HG02973 (cell line): ENCODE results near the gene VIM.
"Not testable (repeated sequence)": the region's sequence is repeated elsewhere in the genome, so short reads cannot be mapped to it uniquely, and the experiment has no call there.

Experiments
- ATAC-seq: cut with Tn5 transposase; IDR thresholded peaks from one replicate; pipeline ENCODE4 v1.9.1; 2021; ENCODE audit warnings: moderate library complexity; ENCODE audit not compliant: unreplicated experiment

The VIM gene

DNA sequence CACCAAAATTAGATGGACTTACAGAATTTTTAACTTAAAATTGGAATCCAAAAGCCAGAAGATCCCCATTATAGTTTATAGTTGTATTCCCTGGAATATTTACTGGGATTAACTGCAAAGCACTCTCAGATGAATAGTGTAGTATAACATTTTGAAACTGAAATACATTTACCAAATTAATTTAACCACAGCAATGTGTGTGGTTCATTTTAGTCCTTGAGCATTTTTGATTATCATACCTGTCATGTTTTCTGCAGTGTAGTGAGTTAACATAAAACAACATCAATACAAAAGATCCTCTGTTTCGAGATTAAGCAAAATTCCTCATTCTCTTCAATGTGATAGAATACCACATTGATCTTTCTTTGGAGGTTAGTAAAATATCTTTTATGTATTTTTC, 3.7 kb downstream of the VIM start:
- ATAC-seq: no peak

DNA sequence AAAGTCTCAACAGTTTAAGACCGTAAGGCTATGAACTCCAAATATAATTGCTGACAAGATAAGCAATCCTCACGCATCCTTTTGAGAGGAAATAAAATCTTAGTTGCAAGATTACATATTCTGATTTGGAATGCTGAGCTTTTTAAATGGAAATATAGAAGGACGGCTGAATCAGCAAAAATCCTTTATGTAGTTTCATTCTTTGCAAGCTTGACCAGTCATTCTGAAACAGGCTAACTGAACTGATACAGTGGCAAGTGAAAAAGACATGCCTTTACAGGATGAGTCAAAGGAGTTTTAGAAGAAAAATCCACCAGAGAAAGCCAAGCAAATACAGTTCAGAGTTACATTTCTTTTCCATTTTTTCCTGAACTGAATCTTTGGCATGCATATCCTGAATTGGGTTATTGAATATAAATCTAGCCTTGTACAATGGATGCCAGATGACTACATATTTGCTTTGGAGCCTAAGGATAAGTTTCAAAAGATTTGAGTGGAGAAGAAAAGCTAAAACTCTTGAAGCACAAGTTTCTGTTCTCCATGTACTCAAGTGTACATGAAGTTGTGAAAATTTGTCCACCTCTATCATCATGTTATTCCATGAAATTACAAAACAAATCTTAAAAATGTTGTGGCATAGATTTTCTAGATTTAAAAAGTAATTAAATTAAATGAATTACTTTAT, 4.4 kb downstream of the VIM start:
- ATAC-seq: no peak

DNA sequence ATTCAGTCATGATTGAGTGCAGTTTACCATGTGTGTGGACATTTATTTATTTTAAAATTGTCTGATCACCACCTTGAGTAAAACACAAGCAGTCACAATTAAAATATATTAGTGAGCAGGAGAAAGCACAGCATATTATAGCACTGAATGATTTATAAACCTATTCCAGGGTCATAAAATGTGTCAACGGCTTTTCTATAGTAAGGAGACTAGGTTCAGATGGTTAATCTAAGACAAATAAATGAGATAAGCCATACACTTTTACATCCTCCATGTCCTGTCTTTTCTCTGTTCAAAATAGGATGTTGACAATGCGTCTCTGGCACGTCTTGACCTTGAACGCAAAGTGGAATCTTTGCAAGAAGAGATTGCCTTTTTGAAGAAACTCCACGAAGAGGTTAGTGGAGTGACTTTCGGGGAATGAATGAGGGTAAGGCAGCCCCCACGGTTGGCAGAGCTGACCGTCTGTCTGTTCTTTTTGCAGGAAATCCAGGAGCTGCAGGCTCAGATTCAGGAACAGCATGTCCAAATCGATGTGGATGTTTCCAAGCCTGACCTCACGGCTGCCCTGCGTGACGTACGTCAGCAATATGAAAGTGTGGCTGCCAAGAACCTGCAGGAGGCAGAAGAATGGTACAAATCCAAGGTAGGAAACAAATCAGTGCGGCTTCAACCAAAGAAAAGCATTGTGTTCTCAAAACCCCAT, 5.4 kb downstream of the VIM start:
- ATAC-seq: no peak

DNA sequence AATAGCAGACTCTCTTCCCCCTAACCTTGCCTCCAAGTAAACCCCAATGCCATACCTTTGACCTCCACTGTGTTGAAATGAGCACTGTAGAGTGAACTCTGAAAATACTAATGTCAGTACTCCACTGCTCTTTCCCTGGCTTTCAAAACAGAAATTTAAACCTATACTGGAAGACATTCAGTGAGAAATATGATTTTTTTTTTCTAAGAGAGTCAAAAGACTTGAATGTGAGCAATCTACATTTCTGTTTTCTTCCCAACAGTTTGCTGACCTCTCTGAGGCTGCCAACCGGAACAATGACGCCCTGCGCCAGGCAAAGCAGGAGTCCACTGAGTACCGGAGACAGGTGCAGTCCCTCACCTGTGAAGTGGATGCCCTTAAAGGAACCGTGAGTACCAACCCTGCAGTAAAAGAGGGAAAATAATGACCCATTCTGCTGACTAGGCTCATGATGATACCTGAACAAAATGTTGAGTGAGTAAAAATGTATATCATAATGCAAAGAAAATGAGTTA, 6.4 kb downstream of the VIM start:
- no peak for ATAC-seq

DNA sequence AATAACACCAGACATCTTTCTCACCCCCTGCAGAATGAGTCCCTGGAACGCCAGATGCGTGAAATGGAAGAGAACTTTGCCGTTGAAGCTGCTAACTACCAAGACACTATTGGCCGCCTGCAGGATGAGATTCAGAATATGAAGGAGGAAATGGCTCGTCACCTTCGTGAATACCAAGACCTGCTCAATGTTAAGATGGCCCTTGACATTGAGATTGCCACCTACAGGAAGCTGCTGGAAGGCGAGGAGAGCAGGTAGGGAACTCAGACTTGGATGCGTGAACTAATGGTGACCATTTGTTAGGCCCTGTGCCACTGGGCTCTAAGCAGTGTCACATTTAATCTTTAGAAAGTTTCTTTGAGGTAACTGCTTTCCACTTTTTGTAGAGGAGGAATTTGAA, 7.1 kb downstream of the VIM start:
- no peak for ATAC-seq

DNA sequence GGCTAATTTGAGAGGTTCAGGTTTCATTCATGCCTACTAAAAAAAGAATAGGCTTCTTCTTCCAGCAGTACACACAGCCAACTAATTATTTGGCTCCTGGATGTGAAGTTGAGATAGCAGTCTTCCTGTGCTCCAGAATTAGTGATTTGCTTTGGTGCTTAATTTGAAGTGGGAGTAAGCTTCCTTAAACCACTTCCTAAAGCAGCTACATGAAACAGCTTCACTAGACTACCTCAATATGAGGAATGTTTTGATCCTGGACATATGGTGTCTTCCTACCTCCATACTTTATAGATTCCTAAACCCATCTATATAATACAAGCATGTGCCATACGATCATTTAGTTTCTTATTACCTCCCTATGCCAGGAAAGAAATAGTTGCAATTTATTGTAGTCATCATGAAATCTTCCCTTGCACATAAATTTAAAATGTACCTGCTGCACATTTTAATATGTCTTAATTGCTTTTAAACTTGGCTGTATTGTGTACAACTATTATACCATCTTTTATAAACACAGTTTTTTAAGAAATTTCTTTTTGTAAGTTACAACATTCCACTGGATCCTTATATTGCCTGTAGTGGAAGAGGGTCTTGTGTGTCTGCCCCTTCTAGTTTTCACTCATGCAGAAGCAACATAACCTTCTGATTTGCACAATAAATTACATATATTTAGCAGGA, 8.6 kb downstream of the VIM start:
- ATAC-seq: no peak

DNA sequence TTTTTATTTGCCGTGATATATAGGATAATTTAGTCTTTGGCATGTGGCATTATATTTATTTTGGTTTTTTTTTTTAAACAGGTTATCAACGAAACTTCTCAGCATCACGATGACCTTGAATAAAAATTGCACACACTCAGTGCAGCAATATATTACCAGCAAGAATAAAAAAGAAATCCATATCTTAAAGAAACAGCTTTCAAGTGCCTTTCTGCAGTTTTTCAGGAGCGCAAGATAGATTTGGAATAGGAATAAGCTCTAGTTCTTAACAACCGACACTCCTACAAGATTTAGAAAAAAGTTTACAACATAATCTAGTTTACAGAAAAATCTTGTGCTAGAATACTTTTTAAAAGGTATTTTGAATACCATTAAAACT, 9.1 kb downstream of the VIM start:
- ATAC-seq: no peak

DNA sequence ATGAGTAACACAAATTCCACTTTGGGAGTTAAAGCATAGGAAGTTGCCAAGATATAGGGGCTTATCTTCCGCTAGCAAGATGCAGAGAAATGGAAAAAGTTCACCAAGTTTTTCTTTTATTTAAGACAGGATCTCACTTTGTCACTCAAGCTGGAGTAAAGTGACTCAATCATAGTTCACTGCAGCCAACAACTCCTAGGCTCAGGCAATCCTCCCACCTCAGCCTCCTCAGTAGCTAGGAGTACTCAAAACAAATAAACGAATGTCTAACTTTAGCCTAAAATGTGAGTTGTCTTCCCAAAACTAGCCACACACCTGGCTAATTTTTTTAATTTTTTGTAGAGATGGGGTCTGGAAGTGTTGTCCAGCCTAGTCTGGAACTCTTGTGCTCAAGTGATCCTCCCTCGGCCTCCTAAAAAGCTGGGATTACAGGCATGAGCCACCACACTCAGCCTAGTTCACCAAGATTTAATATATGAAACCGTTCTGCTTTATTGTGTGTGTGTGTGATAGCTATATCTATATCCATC, 9.9 kb downstream of the VIM start:
- no peak for ATAC-seq

DNA sequence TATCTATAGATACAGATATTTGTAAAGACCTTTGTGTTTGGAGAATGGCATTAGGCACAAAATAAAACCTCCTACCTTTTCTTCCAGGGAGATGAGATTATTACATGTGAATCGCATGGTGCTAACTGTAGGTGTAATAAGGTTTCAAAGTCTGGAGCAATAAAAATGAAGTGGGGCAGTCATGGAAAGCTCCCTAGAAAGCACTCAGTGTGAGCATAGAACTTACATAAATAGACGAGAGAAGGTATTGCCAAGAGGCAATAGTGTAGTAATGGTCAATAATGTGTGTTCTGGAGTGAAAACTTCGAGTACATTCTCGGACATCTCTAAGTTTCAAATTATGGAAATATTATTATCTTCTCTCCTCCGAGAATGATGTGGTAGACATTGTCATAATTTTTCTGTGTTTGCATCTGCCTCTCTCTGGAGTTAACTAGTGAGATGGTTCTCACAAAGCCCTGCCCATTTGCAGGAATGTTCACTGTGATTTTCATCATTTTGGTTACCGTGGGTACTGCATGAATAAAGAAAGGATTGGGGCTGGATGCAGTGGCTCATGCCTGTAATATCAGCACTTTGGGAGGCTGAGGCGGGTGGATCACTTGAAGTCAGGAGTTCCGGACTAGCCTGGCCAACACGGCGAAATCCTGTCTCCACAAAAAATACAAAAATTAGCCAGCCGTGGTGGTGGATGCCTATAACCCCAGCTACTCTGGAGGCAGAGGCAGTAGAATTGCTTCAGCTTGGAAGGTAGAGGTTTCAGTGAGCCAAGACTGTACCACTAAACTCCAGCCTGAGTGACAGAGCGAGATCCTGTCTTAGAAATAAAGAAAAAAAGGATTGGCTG, 10.6 kb downstream of the VIM start:
- no peak for ATAC-seq

DNA sequence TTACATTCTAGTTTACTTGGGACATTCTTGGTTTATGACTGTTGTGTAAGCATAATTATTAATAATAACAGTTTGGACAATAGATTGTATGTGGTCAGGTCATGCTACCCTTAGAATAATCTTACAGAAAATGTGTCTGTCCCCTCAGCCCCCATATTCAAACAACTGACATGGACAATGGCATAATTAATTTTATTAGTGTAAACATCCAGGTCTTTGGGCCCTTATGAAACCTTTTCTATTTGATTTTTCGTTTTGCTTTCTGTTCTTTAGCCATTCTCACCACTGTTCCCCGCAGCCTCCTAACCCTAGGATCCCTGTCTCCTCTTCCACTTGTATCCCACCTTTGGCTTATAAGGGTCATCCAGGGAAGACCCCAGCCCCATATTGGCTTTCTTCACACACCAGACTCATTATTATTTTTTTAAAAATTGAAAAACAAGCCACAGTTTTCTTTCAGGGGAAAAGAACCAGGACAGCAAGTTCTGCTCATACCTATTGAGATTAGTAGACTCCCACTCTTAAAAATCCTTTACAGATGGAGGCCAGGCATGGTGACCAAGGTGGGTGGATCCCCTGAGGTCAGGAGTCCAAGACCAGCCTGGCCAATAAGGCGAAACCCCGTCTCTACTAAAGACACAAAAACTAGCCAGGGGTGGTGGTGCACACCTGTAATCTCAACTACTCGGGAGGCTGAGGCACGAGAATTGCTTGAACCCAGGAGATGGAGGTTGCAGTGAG, 11.5 kb downstream of the VIM start:
- ATAC-seq: no peak

DNA sequence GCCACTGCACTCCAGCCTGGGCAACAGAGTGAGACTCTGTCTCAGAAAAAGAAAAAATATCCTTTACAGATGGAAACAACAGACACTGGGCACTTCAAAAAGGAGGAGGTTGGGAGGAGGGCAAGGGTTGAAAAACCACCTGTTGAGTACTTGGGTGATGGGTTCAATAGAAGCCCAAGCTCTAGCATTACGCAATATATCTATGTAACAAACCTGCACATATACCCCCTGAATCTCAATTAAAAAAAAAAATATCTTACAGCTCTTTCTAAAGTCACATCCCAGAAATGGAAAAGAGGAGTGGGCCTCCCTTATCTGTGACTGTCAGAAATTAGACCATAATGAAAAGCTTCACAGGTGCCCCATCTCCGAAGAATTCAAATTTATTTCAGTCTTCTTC, 12.1 kb downstream of the VIM start:
- no peak for ATAC-seq

DNA sequence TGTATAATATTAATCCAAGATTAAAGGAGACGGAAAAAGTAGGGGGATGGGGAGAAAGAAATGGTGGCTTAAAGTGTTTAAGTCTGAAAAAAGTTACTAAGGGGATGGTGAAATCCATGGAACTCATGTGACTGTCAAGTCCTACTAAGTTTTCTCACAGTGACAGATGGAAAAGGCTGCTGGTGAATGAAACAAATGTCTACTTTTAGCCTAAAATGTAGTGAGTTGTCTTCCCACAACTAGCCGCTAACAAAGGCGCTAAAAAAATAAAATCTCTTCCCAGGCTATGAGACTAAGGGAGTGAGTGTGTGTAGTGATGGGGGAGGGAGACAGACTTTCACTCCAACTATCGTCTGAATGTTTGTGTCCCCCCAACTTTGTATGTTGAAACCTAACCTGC, 12.6 kb downstream of the VIM start:
- ATAC-seq: no peak

DNA sequence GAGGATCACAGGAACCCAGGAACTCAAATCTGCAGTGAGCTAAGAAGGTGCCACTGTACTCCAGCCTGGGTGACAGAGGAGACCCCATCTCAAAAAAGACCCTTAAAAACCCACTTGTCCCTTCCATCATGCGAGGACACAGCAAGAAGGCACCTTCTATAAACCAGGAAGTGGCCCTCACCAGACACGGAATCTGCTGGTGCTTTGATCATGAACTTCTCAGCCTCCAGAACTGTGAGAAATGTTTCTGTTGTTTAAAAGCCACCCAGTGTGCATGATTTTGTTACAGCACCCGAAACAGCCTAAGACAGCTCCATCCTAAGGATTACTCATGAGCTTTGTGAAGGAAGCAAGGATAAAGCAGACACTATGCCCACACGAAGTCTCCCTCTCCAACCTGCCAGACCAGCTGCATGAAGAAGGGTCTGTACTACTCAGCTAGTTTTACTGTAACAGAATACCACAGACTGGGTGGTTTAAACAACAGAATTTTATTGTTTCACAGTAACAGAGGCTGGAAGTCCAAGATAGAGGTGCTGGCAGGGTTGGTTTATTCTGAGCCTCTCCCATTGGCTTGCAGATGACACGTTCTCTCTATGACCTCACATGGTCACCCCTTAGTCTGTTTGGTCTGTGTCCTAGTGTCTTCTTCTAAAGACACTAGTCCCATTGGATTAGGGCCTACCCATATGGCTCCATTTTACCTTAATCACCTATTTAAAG, 13.7 kb downstream of the VIM start:
- no peak for ATAC-seq

DNA sequence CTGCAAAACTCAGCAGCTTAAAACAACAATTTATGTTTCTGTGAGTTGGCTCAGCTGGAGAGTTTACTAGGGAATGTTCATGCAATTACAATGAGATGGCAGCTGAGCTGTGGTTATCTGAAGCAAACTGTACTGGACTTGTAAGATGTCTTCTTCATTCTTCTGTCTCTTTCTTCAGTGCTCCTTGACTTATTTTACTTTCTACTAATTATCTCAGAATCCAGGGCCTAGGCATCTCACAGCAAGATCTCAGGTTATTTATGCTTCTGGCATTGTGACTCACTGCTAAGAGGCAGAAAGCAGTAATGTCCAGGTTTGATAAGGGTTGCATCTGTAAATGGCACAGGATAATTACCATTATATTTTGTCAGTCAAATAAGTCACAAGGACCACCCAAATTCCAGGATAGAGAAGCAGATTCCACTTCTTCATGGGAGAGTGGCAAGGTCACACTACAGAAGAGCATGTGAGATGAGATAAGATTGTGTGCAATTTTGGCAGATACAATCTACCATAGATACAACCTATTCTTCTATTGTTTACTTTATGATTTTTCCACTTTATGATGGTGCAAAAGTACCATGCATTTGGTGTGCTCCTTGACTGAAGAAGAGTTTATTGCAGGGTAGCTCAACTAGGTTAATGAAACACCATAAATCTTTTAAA, 16.8 kb downstream of the VIM start:
- ATAC-seq: no peak

DNA sequence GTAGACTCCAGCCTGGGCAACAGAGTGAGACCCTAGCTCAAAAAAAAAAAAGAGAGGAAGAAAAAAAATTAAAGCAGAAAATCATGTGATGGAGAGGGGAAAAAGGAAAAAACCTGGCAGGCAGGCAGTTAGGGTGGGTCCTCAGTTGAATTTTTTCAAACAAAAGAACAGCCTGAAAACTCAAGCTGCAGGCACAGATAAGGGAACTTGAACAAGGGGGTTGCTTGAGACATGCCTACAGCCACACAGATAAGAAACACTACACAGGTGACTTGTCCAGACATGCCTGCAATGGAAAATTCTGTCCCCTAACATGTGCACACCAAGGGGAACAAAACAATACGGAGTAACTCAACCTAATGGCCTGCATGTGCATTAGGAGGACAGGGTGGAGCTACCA, 19.2 kb downstream of the VIM start:
- ATAC-seq: no peak

DNA sequence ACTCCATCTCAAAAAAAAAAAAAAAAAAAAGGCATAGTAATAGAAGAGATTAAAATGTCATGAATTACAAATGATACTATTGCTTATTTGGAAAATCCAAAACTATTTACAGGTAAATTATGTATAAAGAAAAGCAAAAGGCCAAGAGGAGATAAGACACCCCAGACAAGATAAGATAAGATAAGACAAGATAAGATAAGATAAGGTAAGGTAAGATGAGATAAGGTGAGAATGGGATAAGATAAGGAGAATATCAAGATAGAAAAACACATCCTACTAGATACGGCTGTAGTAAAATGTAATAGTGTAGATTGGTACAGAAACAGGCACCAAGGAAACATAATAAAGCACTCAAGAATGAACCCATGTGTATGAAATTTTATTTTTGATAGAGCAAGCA, 20.9 kb downstream of the VIM start:
- ATAC-seq: no peak

DNA sequence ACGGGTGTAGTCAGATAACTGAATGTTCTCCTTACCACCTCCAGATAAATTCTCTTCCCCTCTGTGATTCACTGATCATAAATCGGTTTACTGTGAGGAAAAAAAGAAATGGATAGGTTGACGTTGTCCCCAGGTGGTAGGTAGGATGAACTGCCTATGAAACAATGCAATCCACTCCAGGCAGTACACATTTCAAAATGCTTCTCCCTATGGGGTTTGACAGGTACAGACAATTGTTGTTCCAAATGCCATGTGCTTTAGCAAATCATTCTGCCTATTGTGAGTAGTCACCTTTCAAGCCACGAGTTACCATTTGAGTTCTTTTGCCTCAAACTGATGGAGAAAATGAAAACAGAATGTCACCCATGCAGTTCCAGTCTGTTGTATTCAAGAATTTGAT, 21.8 kb downstream of the VIM start:
- ATAC-seq: no peak

DNA sequence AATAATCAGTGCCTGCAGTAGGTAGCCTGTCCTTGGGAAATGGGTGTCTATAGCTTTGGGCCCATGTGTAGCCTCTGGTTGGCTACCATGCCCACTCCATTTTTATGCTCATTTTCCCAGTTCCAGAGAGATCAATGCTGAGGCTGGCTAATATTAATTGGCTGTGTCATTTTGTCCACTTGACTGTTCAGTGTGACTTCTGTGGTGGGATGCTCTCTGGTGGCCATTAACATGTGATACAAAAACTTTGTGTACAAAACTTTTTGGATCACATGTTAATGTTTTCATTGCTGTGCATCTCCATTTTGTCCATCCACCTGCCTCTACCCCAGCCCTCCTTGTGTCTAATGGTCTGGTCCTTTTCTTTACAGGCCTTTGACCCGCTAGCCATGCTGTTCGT, 22.7 kb downstream of the VIM start:
- ATAC-seq: no peak

DNA sequence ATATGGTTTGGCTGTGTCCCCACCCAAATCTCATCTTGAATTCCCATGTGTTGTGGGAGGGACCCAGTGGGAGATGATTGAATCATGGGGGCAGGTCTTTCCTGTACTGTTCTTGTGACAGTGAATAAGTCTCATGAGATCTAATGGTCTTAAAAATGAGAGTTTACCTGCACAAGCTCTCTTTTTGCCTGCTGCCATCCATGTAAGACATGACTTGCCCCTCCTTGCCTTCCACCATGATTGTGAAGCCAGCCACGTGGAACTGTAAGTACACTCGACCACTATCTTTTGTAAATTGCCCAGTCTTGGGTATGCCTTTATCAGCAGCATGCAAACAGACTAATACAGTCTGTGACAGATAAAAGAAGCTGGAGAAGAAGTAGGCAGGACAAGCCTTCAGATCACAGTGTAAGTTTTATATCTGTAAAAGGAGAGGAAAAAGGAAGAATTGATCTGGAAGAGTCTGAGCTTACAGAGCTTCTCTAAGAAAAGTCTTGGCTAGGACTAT, 26.6 kb downstream of the VIM start:
- not testable (repeated sequence) for ATAC-seq
